ENCODE results near the gene PDCD2. TPM values are rescaled to one million over a fixed set of nuclear protein-coding genes. Genes with fewer than 3 reads are reported as not detected.
A peak's percentile ranks its signal among the peaks of the same experiment; 100 is the strongest.

The PDCD2 gene
- total and polyA plus RNA-seq, 9 of the 15 experiments (the other 6 are each of a cell fraction or from before 2014, with no cell fraction given) = 67.3 to 430 (median 318) TPM

DNA sequence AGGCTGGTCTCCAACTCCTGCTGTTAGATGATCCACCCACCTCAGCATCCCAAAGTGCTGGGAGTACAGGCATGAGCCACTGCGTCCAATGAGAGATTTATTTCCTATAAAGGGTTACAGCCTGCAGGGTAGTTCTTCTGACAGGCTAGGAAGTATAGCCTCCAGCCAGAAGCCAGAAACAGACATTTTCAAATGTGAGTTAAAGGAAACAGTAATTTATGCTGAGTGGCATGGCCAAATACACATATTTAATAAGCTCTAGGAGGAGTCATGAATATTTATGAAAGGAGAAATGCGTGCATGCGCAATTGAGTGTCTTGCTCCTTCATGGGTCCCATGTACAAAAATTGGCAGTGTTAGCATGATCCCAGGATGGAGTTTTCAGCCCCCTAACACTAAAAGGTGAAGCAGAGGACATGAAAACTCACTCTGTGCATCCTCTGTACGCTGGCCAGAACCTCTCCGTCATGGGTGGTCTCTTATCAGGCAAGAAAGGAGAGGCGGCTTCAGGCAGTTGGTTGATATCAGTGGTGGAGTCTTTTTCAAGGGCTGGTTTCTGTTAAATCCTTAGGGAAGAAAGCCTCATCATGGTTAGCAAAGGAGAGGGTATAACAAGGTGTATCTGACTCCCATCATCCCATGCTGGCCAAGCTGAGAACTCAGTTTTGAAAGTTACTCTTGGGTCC, 21.3 kb upstream of the PDCD2 start:
- H3K27me3 ChIP-seq (ENCODE audit: control insufficient read depth in 2 of 2, insufficient read depth in 2 of 2, low read length in 2 of 2) = no peaks in the 10 kb centered on the region
- H3K79me2 ChIP-seq (ENCODE audit: control insufficient read depth, insufficient read depth, low read length) = no peaks in the 10 kb centered on the region
- ChIA-PET CTCF (ENCODE audit: low intra/inter-chr PET ratio) (no interaction called here), POLR2A (interaction anchor here (1.0 to 1.8 kb wide), 3 partner anchors 8 to 33 kb away, joined by 3 to 9 read pairs (median 5); partner anchors contain the start of gene PDCD2)
- H3K9ac ChIP-seq (ENCODE audit: insufficient read depth in 1 of 2, low read depth in 2 of 2, low read length in 2 of 2) = peak overlapping the region; percentile 17 to 57; a peak in 2 of 4 replicates
- peaks cover 3% of the 10 kb centered on the region; the same call in 1 of the 2 replicates for H3K9me3 ChIP-seq (replicated peaks; ENCODE audit: control insufficient read depth, insufficient read depth, low read depth, low read length)
- ATAC-seq (peak; percentile 51), FAIRE-seq (peak; percentile 73), DNase-seq (ENCODE audit: extremely low read depth in 1 of 4, low spot score in 3 of 4) (peak in 1 of 4 experiments; percentile 62)
- 32% methylated on average over 6 of the region's 6 CpGs for WGBS (ENCODE audit: insufficient coverage, low coverage, missing lambda C conversion rate)
- intact Hi-C loops (cut with micrococcal nuclease) = no loop called here
- H3K36me3 ChIP-seq (ENCODE audit: control insufficient read depth, insufficient read depth, low read length) = peaks cover 4% of the 10 kb centered on the region; the same call in 1 of the 3 replicates
- no TSS peak for BruUV-seq (replicated peaks)
- peak overlapping the region; percentile 71 for H2AFZ ChIP-seq (ENCODE audit: low read depth, low read length)
- peaks cover 10 to 11% of the 10 kb centered on the region in 2 experiments; a peak in 4 of 5 replicates for H3K4me1 ChIP-seq (replicated peaks in 1 of 2; ENCODE audit: control insufficient read depth in 2 of 2, insufficient read depth in 2 of 2, low read length in 2 of 2)
- peak overlapping the region; percentile 5; the same call in 1 of the 3 replicates for H3K27ac ChIP-seq (ENCODE audit: extremely low read depth, low read depth, low read length)
- no peaks in the 10 kb centered on the region for H4K20me1 ChIP-seq (replicated peaks; ENCODE audit: control insufficient read depth, insufficient read depth, low read length)
- peak overlapping the region; percentile 57 for H3K4me2 ChIP-seq (ENCODE audit: insufficient read depth, low read length)
- in situ Hi-C loops (cut with MboI) = no loop called here
- no peaks in the 10 kb centered on the region for H3K9me1 ChIP-seq (ENCODE audit: control insufficient read depth, insufficient read depth, low read length)
- no peak overlapping the region for H3K4me3 ChIP-seq
- TF ChIP-seq CBX3 (IDR thresholded peaks at IDR 0.05; ENCODE audit: borderline replicate concordance in 1 of 2, low read length in 2 of 2) (no peak), ZBTB7A (IDR thresholded peaks at IDR 0.05; ENCODE audit: borderline replicate concordance, control insufficient read depth, low read depth, low read length) (peak; percentile 27; the same call in 1 of the 2 replicates), HMBOX1 (IDR thresholded peaks at IDR 0.05) (0 out of 2 replicates have a peak, but pooled peaks have one; percentile 23), ZNF316 (IDR thresholded peaks at IDR 0.05) (peak; percentile 33; the same call in 1 of the 2 replicates), TAL1 (IDR thresholded peaks at IDR 0.05) (peak; percentile 3; the same call in 1 of the 2 replicates), SLC30A9 (CRISPR knock-in tag; IDR thresholded peaks at IDR 0.05) (no peak), EP300 (IDR thresholded peaks at IDR 0.05; ENCODE audit: low read length) (peak; percentile 36; the same call in 1 of the 2 replicates), CREM (IDR thresholded peaks at IDR 0.05; ENCODE audit: low read depth) (0 out of 2 replicates have a peak, but pooled peaks have one; percentile 6), C11orf30 (IDR thresholded peaks at IDR 0.05; ENCODE audit: low read depth) (peak; percentile 43), DPF2 (IDR thresholded peaks at IDR 0.05) (0 out of 2 replicates have a peak, but pooled peaks have one; percentile 30), SP1 (CRISPR knock-in tag; IDR thresholded peaks at IDR 0.05) (no peak), CXXC5 (CRISPR knock-in tag; IDR thresholded peaks at IDR 0.05) (0 out of 2 replicates have a peak, but pooled peaks have one; percentile 10), ZNF23 (CRISPR knock-in tag; IDR thresholded peaks at IDR 0.05) (no peak), PRPF4 (IDR thresholded peaks at IDR 0.05; ENCODE audit: insufficient read depth, low read depth, low read length, poor library complexity, severe bottlenecking) (no peak), MTA1 (IDR thresholded peaks at IDR 0.05; ENCODE audit: borderline replicate concordance) (no peak), ARHGAP35 (IDR thresholded peaks at IDR 0.05; ENCODE audit: partially characterized antibody) (no peak)
- TF ChIP-seq, protein P1, sequence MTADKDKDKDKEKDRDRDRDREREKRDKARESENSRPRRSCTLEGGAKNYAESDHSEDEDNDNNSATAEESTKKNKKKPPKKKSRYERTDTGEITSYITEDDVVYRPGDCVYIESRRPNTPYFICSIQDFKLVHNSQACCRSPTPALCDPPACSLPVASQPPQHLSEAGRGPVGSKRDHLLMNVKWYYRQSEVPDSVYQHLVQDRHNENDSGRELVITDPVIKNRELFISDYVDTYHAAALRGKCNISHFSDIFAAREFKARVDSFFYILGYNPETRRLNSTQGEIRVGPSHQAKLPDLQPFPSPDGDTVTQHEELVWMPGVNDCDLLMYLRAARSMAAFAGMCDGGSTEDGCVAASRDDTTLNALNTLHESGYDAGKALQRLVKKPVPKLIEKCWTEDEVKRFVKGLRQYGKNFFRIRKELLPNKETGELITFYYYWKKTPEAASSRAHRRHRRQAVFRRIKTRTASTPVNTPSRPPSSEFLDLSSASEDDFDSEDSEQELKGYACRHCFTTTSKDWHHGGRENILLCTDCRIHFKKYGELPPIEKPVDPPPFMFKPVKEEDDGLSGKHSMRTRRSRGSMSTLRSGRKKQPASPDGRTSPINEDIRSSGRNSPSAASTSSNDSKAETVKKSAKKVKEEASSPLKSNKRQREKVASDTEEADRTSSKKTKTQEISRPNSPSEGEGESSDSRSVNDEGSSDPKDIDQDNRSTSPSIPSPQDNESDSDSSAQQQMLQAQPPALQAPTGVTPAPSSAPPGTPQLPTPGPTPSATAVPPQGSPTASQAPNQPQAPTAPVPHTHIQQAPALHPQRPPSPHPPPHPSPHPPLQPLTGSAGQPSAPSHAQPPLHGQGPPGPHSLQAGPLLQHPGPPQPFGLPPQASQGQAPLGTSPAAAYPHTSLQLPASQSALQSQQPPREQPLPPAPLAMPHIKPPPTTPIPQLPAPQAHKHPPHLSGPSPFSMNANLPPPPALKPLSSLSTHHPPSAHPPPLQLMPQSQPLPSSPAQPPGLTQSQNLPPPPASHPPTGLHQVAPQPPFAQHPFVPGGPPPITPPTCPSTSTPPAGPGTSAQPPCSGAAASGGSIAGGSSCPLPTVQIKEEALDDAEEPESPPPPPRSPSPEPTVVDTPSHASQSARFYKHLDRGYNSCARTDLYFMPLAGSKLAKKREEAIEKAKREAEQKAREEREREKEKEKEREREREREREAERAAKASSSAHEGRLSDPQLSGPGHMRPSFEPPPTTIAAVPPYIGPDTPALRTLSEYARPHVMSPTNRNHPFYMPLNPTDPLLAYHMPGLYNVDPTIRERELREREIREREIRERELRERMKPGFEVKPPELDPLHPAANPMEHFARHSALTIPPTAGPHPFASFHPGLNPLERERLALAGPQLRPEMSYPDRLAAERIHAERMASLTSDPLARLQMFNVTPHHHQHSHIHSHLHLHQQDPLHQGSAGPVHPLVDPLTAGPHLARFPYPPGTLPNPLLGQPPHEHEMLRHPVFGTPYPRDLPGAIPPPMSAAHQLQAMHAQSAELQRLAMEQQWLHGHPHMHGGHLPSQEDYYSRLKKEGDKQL (CRISPR knock-in tag; IDR thresholded peaks at IDR 0.05; ENCODE audit: borderline replicate concordance) = no peak

All from K562 (cell line).